Measurements from ENCODE around the gene COX4I1.

Gene COX4I1

DNA sequence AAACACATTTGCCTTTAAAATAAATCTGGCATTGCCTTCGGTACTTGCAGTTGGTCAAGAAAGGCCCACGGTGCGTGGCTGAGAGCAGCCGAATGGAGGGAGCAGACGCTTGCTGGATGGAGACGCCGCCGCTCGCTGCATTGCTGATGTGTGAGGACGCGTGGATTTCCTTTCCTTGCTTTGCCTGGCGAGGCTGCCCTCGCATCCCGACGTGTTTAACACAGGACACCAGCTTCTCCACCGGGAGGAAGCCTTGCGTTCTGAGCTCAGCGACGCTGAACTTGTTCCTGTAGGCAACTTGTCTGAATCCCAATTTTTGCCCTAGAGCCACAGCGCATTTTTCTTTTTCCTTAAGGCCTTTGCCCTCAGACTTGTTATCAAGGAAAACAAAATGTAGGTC lies 45.8 kb downstream of the COX4I1 start:
- no peak for DNase-seq (ENCODE audit: low read depth, low spot score)
- CTCF ChIA-PET, result interaction anchor here (0.8 kb wide), 1 partner anchor 24 kb away, joined by 3 read pairs; no protein-coding TSS in a partner anchor
- H3K4me3 ChIP-seq (ENCODE audit: low read depth, low read length), result no peak overlapping the region
- TF ChIP-seq, protein P1, sequence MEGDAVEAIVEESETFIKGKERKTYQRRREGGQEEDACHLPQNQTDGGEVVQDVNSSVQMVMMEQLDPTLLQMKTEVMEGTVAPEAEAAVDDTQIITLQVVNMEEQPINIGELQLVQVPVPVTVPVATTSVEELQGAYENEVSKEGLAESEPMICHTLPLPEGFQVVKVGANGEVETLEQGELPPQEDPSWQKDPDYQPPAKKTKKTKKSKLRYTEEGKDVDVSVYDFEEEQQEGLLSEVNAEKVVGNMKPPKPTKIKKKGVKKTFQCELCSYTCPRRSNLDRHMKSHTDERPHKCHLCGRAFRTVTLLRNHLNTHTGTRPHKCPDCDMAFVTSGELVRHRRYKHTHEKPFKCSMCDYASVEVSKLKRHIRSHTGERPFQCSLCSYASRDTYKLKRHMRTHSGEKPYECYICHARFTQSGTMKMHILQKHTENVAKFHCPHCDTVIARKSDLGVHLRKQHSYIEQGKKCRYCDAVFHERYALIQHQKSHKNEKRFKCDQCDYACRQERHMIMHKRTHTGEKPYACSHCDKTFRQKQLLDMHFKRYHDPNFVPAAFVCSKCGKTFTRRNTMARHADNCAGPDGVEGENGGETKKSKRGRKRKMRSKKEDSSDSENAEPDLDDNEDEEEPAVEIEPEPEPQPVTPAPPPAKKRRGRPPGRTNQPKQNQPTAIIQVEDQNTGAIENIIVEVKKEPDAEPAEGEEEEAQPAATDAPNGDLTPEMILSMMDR (IDR thresholded peaks at IDR 0.05; ENCODE audit: insufficient read depth, low read length, missing control alignments), result no peak
- POLR2A ChIA-PET, result no interaction called here

DNA sequence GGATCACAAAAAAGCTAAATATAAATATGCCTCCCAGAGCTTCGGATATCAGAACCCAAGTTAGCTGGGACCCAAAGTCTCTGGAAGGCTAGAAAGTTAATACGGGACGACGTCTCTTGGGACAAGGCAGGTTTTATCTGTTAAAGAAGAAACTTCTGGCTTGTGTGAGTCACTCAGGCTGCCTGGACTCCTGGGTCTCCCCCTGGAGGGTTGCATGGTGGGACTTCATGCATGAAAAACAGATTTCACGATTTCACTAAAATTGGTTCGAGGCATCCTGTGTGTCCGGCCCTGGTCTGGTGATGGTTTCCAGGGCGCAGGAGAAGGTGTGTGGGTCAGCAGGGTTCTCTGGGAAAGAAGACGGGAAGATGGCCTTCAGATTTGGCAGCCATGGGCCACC lies 47.0 kb downstream of the COX4I1 start:
- no peak overlapping the region for H3K4me3 ChIP-seq (ENCODE audit: low read depth, low read length)
- TF ChIP-seq, protein P1 (IDR thresholded peaks at IDR 0.05; ENCODE audit: insufficient read depth, low read length, missing control alignments), result no peak
- no peak for DNase-seq (ENCODE audit: low read depth, low spot score)
- ChIA-PET CTCF (no interaction called here), POLR2A (no interaction called here)

DNA sequence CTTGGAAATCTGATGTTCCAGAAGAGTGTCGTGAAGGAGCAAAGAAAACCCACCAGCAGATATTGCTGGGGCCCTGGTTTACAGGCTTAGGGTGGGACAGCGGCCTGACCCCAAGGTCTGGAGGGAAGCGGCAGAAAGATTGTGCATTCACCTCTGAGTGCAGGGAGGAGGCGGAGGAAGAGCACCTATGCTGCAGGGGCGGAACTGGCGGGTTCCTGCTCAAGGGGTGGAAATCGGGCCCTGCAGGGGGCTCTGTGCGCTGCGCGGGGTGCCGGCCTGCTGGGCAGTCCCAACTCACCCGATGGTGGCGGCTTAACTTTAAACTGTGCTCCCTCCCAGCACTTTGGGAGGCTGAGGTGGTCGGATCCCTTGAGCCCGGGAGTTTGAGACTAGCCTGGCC lies 47.5 kb downstream of the COX4I1 start:
- ChIA-PET CTCF (interaction anchor here (0.6 to 1.0 kb wide), 2 partner anchors 27 to 97 kb away, joined by 3 read pairs; no protein-coding TSS in a partner anchor), POLR2A (no interaction called here)
- no peak overlapping the region for H3K4me3 ChIP-seq (ENCODE audit: low read depth, low read length)
- no peak for DNase-seq (ENCODE audit: low read depth, low spot score)
- TF ChIP-seq, protein P1 (IDR thresholded peaks at IDR 0.05; ENCODE audit: insufficient read depth, low read length, missing control alignments), result no peak

DNA sequence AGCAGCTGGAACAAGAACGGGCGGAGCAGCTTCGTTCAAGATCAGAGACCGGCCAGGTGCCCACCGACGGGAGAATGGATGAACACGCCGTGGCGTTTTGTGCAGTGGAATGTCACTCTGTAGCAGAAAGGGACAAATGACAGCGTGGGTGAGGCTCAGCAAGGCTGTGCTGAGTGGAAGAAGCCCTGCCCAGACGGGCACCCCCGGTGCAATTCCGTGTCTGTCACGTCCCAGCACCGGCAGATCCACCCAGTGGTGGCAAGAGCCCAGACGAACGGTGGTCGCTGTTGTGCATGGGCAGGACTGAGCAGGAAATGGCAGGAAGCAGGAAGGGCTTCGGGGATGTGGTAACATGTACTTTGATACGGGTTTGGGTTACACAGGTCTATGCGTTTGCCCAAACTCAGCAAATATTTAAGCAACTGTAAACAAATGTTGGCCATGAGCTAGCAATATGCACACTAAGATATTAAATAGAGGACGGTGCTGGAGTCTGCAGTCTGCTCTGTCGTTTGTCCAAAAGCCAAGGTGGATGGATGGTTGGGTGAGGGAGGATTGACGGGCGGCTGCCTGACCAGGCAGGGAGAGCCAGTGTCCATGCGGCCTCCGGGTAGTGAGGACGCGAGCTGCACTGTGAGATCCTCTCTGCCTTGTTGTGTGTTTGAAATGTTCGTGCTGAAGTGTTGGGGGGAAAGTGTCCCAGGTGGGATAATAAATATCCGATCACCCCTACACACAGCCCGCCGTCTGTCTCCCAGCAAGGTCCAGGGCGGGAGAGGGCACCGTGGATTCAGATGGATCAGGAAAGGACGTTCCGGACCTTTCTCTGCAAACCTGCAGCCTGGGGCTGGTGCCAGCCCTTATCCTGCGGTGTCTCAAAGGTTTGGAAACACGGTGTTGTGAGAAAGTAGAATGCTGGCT lies 48.4 kb downstream of the COX4I1 start:
- no peak overlapping the region for H3K4me3 ChIP-seq (ENCODE audit: low read depth, low read length)
- ChIA-PET CTCF (interaction anchor here (0.6 to 2.2 kb wide), 3 partner anchors 27 to 98 kb away, joined by 3 to 10 read pairs (median 3); no protein-coding TSS in a partner anchor), POLR2A (no interaction called here)
- TF ChIP-seq, protein P1 (IDR thresholded peaks at IDR 0.05; ENCODE audit: insufficient read depth, low read length, missing control alignments), result no peak
- no peak for DNase-seq (ENCODE audit: low read depth, low spot score)

DNA sequence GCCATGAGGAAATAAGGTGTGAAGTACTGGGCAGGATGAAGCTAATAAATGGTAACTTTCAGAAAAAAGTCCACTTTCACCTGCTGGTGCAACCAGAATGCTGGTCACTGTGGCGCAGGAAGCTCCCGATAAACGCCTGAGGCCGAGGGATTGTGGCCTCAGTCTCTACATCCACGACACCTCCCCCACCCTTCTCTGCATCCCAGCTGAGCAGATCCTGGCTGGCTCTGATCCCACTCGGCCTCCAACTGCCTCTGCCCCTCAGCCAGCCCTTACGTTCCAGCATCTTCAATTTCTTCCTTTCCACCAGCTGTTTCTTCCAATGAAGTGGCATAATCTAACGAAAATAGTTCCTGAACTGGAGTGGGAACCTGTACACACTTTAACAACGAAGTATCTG lies 49.5 kb downstream of the COX4I1 start:
- no peak for DNase-seq (ENCODE audit: low read depth, low spot score)
- H3K4me3 ChIP-seq (ENCODE audit: low read depth, low read length), result no peak overlapping the region
- CTCF ChIA-PET, result interaction anchor here (1.2 to 2.2 kb wide), 2 partner anchors 28 to 30 kb away, joined by 4 to 10 read pairs; no protein-coding TSS in a partner anchor
- TF ChIP-seq, protein P1 (IDR thresholded peaks at IDR 0.05; ENCODE audit: insufficient read depth, low read length, missing control alignments), result no peak
- POLR2A ChIA-PET, result no interaction called here

DNA sequence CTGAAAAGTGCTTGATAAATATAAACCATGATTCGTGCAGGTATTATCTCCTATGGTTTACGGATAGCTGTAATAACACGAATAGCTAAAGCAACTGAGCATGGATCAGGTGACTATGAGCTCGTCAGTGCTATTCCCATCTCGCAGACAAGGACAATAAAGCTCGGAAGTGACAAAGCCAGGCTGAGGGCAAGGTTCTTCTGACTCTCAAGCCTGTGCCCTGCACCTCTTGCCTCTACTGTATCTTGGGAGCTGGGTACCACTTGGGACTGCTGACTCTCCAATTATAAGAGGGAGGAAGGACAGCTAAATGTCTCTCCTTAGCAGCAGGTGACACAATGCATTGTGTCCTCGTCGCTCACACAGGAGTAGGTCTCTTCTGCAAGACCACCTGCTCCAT lies 49.9 kb downstream of the COX4I1 start:
- ChIA-PET POLR2A (no interaction called here), CTCF (interaction anchor here (1.2 to 2.2 kb wide), 2 partner anchors 28 to 30 kb away, joined by 4 to 10 read pairs; no protein-coding TSS in a partner anchor)
- TF ChIP-seq, protein P1 (IDR thresholded peaks at IDR 0.05; ENCODE audit: insufficient read depth, low read length, missing control alignments), result no peak
- no peak overlapping the region for H3K4me3 ChIP-seq (ENCODE audit: low read depth, low read length)
- DNase-seq (ENCODE audit: low read depth, low spot score), result no peak

Data from AG04449 (cell line).